Measurements from ENCODE around the gene SUFU.

SUFU gene

GRCh38 chr10:102555781-102556328, 52.1 kb downstream of the SUFU start:
- no peak for DNase-seq

GRCh38 chr10:102557569-102557968, 53.8 kb downstream of the SUFU start:
- DNase-seq = no peak

GRCh38 chr10:102559764-102560163, 56.0 kb downstream of the SUFU start:
- no peak for DNase-seq

- DNase-seq = no peak
These were observed 60.5 kb downstream of the SUFU start for GRCh38 chr10:102564209-102564834.

GRCh38 chr10:102565793-102566192, 62.0 kb downstream of the SUFU start:
- DNase-seq = no peak

- no peak for DNase-seq
These were observed 75.0 kb downstream of the SUFU start for GRCh38 chr10:102578782-102579181.

GRCh38 chr10:102579328-102579727, 75.6 kb downstream of the SUFU start:
- no peak for DNase-seq

GRCh38 chr10:102580230-102580629, 76.5 kb downstream of the SUFU start:
- DNase-seq = no peak

- no peak for DNase-seq
These were observed 77.6 kb downstream of the SUFU start for GRCh38 chr10:102581401-102581800.

GRCh38 chr10:102581981-102582580, 78.3 kb downstream of the SUFU start:
- DNase-seq = no peak

- peak; percentile 71 for DNase-seq
These were observed 80.0 kb downstream of the SUFU start for GRCh38 chr10:102583435-102584417.

GRCh38 chr10:102585026-102585425, 81.3 kb downstream of the SUFU start:
- no peak for DNase-seq

- no peak for DNase-seq
These were observed 83.1 kb downstream of the SUFU start for GRCh38 chr10:102586858-102587257.

- no peak for DNase-seq
These were observed 85.1 kb downstream of the SUFU start for GRCh38 chr10:102588875-102589274.

- no peak for DNase-seq
These were observed 89.5 kb downstream of the SUFU start for GRCh38 chr10:102593074-102593803.

- no peak for DNase-seq
These were observed 90.0 kb downstream of the SUFU start for GRCh38 chr10:102593804-102594079.

GRCh38 chr10:102595293-102595692, 91.5 kb downstream of the SUFU start:
- DNase-seq = no peak

- DNase-seq = no peak
These were observed 92.1 kb downstream of the SUFU start for GRCh38 chr10:102595897-102596296.

- DNase-seq = peak; percentile 22
These were observed 92.8 kb downstream of the SUFU start for GRCh38 chr10:102596506-102596971.

GRCh38 chr10:102597131-102597991, 93.6 kb downstream of the SUFU start:
- DNase-seq = no peak

- no peak for DNase-seq
These were observed 94.5 kb downstream of the SUFU start for GRCh38 chr10:102598243-102598642.

All from NCI-H345 (cell line).